Liver (tissue), 3 donors: Measurements from ENCODE around the gene DCDC2C.

Source experiments
- FOXA1 ChIP-seq: IDR thresholded peaks from 2 replicates; pipeline ENCODE4 v1.6.1; 2016; ENCODE audit warnings: antibody characterized with exemption
- RAD21 ChIP-seq, 2 donors: IDR thresholded peaks; 2 replicates each; pipeline ENCODE4 v1.6.1; 2016; ENCODE audit warnings: antibody characterized with exemption in 2 of 2, mild to moderate bottlenecking in 2 of 2
- TAF1 ChIP-seq: conservative IDR thresholded peaks from 2 replicates; pipeline ENCODE4 v1.6.1; 2016; ENCODE audit warnings: antibody characterized with exemption, mild to moderate bottlenecking
- YY1 ChIP-seq: IDR thresholded peaks from 2 replicates; pipeline ENCODE4 v1.6.1; 2016; ENCODE audit warnings: antibody characterized with exemption, mild to moderate bottlenecking
- TF ChIP-seq, protein P1 (sequence below): fragments of 150-350 bp; IDR thresholded peaks from 2 replicates; pipeline ENCODE4 v1.5.1; 2017; ENCODE audit warnings: improper control_type of control experiment, low read depth, low read length; ENCODE audit not compliant: missing input control
- TF ChIP-seq, protein P2 (sequence below): IDR thresholded peaks from 2 replicates; pipeline ENCODE4 v1.6.1; 2016; ENCODE audit warnings: antibody characterized with exemption, mild to moderate bottlenecking
- TF ChIP-seq, protein P3 (sequence below): IDR thresholded peaks from 2 replicates; pipeline ENCODE4 v1.6.1; 2016; ENCODE audit warnings: antibody characterized with exemption
- TF ChIP-seq, protein P4 (sequence below): IDR thresholded peaks from 2 replicates; pipeline ENCODE4 v1.6.1; 2016; ENCODE audit warnings: antibody characterized with exemption
- TF ChIP-seq, protein P5 (sequence below): IDR thresholded peaks from 2 replicates; pipeline ENCODE4 v1.6.1; 2016; ENCODE audit warnings: antibody characterized with exemption
- donor health status: healthy.
- donor health status: healthy.

DNA sequence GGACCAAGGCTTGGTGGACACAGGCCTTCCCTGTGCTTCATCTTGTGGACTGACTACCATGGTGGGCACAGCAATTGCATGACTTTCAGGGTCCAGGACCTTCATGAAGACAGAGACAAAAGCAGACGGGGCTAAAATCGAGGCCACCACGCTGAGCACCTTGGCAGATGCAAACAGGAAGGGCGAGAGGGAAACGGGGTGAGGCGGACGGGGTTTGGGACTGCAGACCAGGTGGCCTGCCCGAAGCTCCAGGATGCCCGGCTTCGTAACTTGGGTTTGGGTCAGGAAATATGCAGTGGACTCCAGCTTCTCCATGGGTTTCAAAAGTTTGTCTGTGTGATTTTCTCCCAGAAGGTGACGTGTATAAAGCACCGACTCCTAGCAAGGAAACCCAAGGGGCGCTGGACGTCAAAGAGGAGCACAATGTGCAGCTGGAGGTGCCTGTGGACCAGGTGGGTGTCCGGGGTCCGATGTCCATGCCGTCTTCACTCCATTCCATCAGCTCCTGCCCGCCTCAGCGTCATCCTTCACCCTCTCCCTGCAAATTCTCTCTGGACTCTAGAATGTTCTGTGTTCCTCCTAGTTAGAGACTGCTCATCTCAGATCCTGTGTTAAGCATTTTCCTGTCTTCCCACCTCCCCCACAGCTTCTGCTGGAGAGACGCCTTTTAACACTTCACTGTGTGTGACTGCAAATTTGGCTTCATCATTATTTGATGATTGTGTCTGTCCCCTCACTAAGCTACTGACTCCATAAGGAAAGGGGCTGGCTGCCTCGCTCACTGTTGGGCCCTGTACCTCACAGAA is 65.8 kb downstream of the DCDC2C start:
- TF ChIP-seq, protein P1, sequence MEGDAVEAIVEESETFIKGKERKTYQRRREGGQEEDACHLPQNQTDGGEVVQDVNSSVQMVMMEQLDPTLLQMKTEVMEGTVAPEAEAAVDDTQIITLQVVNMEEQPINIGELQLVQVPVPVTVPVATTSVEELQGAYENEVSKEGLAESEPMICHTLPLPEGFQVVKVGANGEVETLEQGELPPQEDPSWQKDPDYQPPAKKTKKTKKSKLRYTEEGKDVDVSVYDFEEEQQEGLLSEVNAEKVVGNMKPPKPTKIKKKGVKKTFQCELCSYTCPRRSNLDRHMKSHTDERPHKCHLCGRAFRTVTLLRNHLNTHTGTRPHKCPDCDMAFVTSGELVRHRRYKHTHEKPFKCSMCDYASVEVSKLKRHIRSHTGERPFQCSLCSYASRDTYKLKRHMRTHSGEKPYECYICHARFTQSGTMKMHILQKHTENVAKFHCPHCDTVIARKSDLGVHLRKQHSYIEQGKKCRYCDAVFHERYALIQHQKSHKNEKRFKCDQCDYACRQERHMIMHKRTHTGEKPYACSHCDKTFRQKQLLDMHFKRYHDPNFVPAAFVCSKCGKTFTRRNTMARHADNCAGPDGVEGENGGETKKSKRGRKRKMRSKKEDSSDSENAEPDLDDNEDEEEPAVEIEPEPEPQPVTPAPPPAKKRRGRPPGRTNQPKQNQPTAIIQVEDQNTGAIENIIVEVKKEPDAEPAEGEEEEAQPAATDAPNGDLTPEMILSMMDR, result no peak
- TF ChIP-seq, protein P2, sequence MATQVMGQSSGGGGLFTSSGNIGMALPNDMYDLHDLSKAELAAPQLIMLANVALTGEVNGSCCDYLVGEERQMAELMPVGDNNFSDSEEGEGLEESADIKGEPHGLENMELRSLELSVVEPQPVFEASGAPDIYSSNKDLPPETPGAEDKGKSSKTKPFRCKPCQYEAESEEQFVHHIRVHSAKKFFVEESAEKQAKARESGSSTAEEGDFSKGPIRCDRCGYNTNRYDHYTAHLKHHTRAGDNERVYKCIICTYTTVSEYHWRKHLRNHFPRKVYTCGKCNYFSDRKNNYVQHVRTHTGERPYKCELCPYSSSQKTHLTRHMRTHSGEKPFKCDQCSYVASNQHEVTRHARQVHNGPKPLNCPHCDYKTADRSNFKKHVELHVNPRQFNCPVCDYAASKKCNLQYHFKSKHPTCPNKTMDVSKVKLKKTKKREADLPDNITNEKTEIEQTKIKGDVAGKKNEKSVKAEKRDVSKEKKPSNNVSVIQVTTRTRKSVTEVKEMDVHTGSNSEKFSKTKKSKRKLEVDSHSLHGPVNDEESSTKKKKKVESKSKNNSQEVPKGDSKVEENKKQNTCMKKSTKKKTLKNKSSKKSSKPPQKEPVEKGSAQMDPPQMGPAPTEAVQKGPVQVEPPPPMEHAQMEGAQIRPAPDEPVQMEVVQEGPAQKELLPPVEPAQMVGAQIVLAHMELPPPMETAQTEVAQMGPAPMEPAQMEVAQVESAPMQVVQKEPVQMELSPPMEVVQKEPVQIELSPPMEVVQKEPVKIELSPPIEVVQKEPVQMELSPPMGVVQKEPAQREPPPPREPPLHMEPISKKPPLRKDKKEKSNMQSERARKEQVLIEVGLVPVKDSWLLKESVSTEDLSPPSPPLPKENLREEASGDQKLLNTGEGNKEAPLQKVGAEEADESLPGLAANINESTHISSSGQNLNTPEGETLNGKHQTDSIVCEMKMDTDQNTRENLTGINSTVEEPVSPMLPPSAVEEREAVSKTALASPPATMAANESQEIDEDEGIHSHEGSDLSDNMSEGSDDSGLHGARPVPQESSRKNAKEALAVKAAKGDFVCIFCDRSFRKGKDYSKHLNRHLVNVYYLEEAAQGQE, result no peak
- no peak for TF ChIP-seq RAD21 (IDR thresholded peaks at IDR 0.05)
- TF ChIP-seq, protein P3, sequence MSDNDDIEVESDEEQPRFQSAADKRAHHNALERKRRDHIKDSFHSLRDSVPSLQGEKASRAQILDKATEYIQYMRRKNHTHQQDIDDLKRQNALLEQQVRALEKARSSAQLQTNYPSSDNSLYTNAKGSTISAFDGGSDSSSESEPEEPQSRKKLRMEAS, result no peak
- TF ChIP-seq, protein P4, sequence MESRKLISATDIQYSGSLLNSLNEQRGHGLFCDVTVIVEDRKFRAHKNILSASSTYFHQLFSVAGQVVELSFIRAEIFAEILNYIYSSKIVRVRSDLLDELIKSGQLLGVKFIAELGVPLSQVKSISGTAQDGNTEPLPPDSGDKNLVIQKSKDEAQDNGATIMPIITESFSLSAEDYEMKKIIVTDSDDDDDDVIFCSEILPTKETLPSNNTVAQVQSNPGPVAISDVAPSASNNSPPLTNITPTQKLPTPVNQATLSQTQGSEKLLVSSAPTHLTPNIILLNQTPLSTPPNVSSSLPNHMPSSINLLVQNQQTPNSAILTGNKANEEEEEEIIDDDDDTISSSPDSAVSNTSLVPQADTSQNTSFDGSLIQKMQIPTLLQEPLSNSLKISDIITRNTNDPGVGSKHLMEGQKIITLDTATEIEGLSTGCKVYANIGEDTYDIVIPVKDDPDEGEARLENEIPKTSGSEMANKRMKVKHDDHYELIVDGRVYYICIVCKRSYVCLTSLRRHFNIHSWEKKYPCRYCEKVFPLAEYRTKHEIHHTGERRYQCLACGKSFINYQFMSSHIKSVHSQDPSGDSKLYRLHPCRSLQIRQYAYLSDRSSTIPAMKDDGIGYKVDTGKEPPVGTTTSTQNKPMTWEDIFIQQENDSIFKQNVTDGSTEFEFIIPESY, result no peak
- no peak for TF ChIP-seq FOXA1
- TF ChIP-seq TAF1, result no peak
- TF ChIP-seq, protein P5, sequence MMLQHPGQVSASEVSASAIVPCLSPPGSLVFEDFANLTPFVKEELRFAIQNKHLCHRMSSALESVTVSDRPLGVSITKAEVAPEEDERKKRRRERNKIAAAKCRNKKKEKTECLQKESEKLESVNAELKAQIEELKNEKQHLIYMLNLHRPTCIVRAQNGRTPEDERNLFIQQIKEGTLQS, result no peak
- no peak for TF ChIP-seq YY1
